ENCODE data around the gene C10orf120. TPM values are rescaled to one million over a fixed set of nuclear protein-coding genes. Genes with fewer than 3 reads are reported as not detected.

C10orf120 gene
- total and polyA plus RNA-seq, 2 donors (not counting 1 experiment from before 2014, with no cell fraction given), result not detected

DNA sequence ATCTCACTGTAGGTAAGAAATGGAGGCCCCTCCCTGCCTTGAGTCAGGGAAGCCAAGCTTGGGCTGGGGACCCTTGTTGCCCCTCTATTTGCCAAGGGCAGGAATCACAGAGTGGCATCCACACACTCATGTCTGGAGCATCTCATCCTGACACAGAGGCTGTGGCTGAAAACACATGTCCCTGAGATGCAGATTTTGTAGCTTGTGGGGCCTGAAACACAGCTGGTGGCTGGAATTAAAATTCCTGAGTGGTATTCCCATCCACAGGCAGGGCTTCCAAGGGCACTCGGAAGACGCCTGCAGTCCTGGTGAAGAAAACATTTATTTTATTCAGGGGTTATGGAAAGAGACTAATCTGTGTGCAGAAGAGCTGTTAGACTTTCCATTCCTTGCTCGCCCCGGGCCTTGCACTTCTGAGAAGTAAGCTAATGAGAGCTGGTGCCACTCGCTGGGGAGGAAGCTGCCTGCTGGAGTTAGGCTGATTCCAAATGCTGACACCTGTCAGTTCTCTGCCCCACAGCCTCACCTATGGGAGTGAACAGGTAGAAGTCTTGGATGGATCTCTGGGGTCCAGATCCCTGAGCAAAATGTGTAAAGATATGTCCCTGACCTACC, 36.0 kb downstream of the C10orf120 start:
- no peaks in the 10 kb centered on the region for H4K20me1 ChIP-seq (ENCODE audit: control insufficient read depth, insufficient read depth, low read length, poor library complexity, severe bottlenecking)
- no peak overlapping the region for H3K9ac ChIP-seq (ENCODE audit: low read length)
- no peak overlapping the region for H3K27ac Mint-ChIP-seq
- WGBS (ENCODE audit: insufficient coverage), result 93% methylated on average over 5 of the region's 5 CpGs
- ChIA-PET POLR2A (no interaction called here), CTCF (interaction anchor here (1.5 kb wide), 1 partner anchor 10 kb away, joined by 3 read pairs; no protein-coding TSS in a partner anchor)
- H3K36me3 ChIP-seq (replicated peaks in 1 of 2; ENCODE audit: control extremely low read depth in 1 of 2, control insufficient read depth in 1 of 2, extremely low read depth in 1 of 2, insufficient read depth in 2 of 2, low read length in 1 of 2), result no peaks in the 10 kb centered on the region
- H3K9me3 Mint-ChIP-seq (ENCODE audit: insufficient read depth), result no peaks in the 10 kb centered on the region
- H3K27ac ChIP-seq (ENCODE audit: low read length in 2 of 2), result no peak overlapping the region
- peaks cover 0 to 2% (median 0%) of the 10 kb centered on the region in 3 donors for H3K9me3 ChIP-seq (ENCODE audit: control extremely low read depth in 1 of 3, control insufficient read depth in 2 of 3, insufficient read depth in 1 of 3, low read length in 2 of 3)
- H3K27me3 ChIP-seq (replicated peaks in 1 of 4; ENCODE audit: control extremely low read depth in 1 of 4, control insufficient read depth in 3 of 4, insufficient read depth in 4 of 4, low read length in 3 of 4), result no peaks in the 10 kb centered on the region
- H3K4me1 ChIP-seq (ENCODE audit: control insufficient read depth in 2 of 2, insufficient read depth in 2 of 2, low read length in 2 of 2), result no peaks in the 10 kb centered on the region
- DNase-seq, result no peak
- no peak overlapping the region for H3K4me3 ChIP-seq (ENCODE audit: control extremely low read depth in 1 of 5, extremely low read depth in 1 of 5, insufficient read depth in 1 of 5, low read depth in 2 of 5, low read length in 4 of 5)
- no peak for ATAC-seq (ENCODE audit: low read depth)
- no peaks in the 10 kb centered on the region for H3K79me2 ChIP-seq (ENCODE audit: control insufficient read depth, insufficient read depth, low read length)
- no peak overlapping the region for H2AFZ ChIP-seq (ENCODE audit: insufficient read depth, low read depth, low read length, poor library complexity, severe bottlenecking)
- no peak overlapping the region for H3K4me3 Mint-ChIP-seq
- TF ChIP-seq, protein P1, sequence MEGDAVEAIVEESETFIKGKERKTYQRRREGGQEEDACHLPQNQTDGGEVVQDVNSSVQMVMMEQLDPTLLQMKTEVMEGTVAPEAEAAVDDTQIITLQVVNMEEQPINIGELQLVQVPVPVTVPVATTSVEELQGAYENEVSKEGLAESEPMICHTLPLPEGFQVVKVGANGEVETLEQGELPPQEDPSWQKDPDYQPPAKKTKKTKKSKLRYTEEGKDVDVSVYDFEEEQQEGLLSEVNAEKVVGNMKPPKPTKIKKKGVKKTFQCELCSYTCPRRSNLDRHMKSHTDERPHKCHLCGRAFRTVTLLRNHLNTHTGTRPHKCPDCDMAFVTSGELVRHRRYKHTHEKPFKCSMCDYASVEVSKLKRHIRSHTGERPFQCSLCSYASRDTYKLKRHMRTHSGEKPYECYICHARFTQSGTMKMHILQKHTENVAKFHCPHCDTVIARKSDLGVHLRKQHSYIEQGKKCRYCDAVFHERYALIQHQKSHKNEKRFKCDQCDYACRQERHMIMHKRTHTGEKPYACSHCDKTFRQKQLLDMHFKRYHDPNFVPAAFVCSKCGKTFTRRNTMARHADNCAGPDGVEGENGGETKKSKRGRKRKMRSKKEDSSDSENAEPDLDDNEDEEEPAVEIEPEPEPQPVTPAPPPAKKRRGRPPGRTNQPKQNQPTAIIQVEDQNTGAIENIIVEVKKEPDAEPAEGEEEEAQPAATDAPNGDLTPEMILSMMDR (IDR thresholded peaks at IDR 0.05), result no peak
- H3K27me3 Mint-ChIP-seq, result peaks cover 22% of the 10 kb centered on the region
- intact Hi-C loops (cut with micrococcal nuclease), result no loop called here
- H3K4me1 Mint-ChIP-seq, result no peaks in the 10 kb centered on the region
- no peak overlapping the region for H3K4me2 ChIP-seq (replicated peaks; ENCODE audit: low read depth, low read length, poor library complexity, severe bottlenecking)

GRCh38 chr10:122662231-122662630, 37.4 kb downstream of the C10orf120 start:
- H3K79me2 ChIP-seq (ENCODE audit: control insufficient read depth, insufficient read depth, low read length), result no peaks in the 10 kb centered on the region
- H3K27ac ChIP-seq (ENCODE audit: low read length in 2 of 2), result no peak overlapping the region
- H3K4me3 ChIP-seq (ENCODE audit: control extremely low read depth in 1 of 5, extremely low read depth in 1 of 5, insufficient read depth in 1 of 5, low read depth in 2 of 5, low read length in 4 of 5), result no peak overlapping the region
- H3K27me3 Mint-ChIP-seq, result peaks cover 23% of the 10 kb centered on the region
- H3K4me2 ChIP-seq (replicated peaks; ENCODE audit: low read depth, low read length, poor library complexity, severe bottlenecking), result no peak overlapping the region
- no peaks in the 10 kb centered on the region for H3K27me3 ChIP-seq (replicated peaks in 1 of 4; ENCODE audit: control extremely low read depth in 1 of 4, control insufficient read depth in 3 of 4, insufficient read depth in 4 of 4, low read length in 3 of 4)
- POLR2A ChIA-PET, result no interaction called here
- CTCF ChIA-PET, result no interaction called here
- H2AFZ ChIP-seq (ENCODE audit: insufficient read depth, low read depth, low read length, poor library complexity, severe bottlenecking), result no peak overlapping the region
- 73% methylated on average over 5 of the region's 6 CpGs for WGBS (ENCODE audit: insufficient coverage)
- no peaks in the 10 kb centered on the region for H3K9me3 Mint-ChIP-seq (ENCODE audit: insufficient read depth)
- no peaks in the 10 kb centered on the region for H4K20me1 ChIP-seq (ENCODE audit: control insufficient read depth, insufficient read depth, low read length, poor library complexity, severe bottlenecking)
- ATAC-seq (ENCODE audit: low read depth), result no peak
- TF ChIP-seq EZH2 (IDR thresholded peaks at IDR 0.05; ENCODE audit: borderline replicate concordance, insufficient read depth, low read depth, low read length, poor library complexity, severe bottlenecking), result no peak
- TF ChIP-seq, protein P1 (IDR thresholded peaks at IDR 0.05), result no peak
- DNase-seq, result no peak
- intact Hi-C loops (cut with micrococcal nuclease), result no loop called here
- H3K4me3 Mint-ChIP-seq, result no peak overlapping the region
- no peak overlapping the region for H3K9ac ChIP-seq (ENCODE audit: low read length)
- H3K4me1 Mint-ChIP-seq, result no peaks in the 10 kb centered on the region
- H3K36me3 ChIP-seq (replicated peaks in 1 of 2; ENCODE audit: control extremely low read depth in 1 of 2, control insufficient read depth in 1 of 2, extremely low read depth in 1 of 2, insufficient read depth in 2 of 2, low read length in 1 of 2), result no peaks in the 10 kb centered on the region
- H3K27ac Mint-ChIP-seq, result no peak overlapping the region
- no peaks in the 10 kb centered on the region for H3K4me1 ChIP-seq (ENCODE audit: control insufficient read depth in 2 of 2, insufficient read depth in 2 of 2, low read length in 2 of 2)
- H3K9me3 ChIP-seq (ENCODE audit: control extremely low read depth in 1 of 3, control insufficient read depth in 2 of 3, insufficient read depth in 1 of 3, low read length in 2 of 3), result peaks cover 0 to 6% (median 0%) of the 10 kb centered on the region in 3 donors
